HG03520 (cell line): Measurements from ENCODE around the gene PMEPA1.

Source experiments
- ATAC-seq: cut with Tn5 transposase; IDR thresholded peaks from one replicate; pipeline ENCODE4 v1.9.1; 2021; ENCODE audit warnings: mild to moderate bottlenecking, moderate library complexity; ENCODE audit not compliant: unreplicated experiment

The PMEPA1 gene

GRCh38 chr20:57696401-57696961, 13.3 kb downstream of the PMEPA1 start:
- ATAC-seq: no peak

GRCh38 chr20:57695940-57696339, 13.9 kb downstream of the PMEPA1 start:
- no peak for ATAC-seq

- ATAC-seq: no peak
Observed at GRCh38 chr20:57695012-57695411, 14.8 kb downstream of the PMEPA1 start.

GRCh38 chr20:57694481-57694880, 15.3 kb downstream of the PMEPA1 start:
- ATAC-seq: no peak

- ATAC-seq: no peak
Observed at GRCh38 chr20:57693670-57694329, 16.0 kb downstream of the PMEPA1 start.

GRCh38 chr20:57693002-57693582, 16.7 kb downstream of the PMEPA1 start:
- no peak for ATAC-seq

GRCh38 chr20:57692393-57692792, 17.4 kb downstream of the PMEPA1 start:
- no peak for ATAC-seq

- ATAC-seq: no peak
Observed at GRCh38 chr20:57691699-57692098, 18.1 kb downstream of the PMEPA1 start.

- no peak for ATAC-seq
Observed at GRCh38 chr20:57690525-57690924, 19.3 kb downstream of the PMEPA1 start.

GRCh38 chr20:57689745-57690481, 19.9 kb downstream of the PMEPA1 start:
- no peak for ATAC-seq

GRCh38 chr20:57688864-57689263, 21.0 kb downstream of the PMEPA1 start:
- ATAC-seq: no peak

- no peak for ATAC-seq
Observed at GRCh38 chr20:57688295-57688694, 21.5 kb downstream of the PMEPA1 start.

- no peak for ATAC-seq
Observed at GRCh38 chr20:57686931-57687652, 22.7 kb downstream of the PMEPA1 start.

- ATAC-seq: no peak
Observed at GRCh38 chr20:57685146-57685758, 24.6 kb downstream of the PMEPA1 start.

GRCh38 chr20:57684808-57685140, 25.0 kb downstream of the PMEPA1 start:
- ATAC-seq: no peak

- no peak for ATAC-seq
Observed at GRCh38 chr20:57683881-57684807, 25.7 kb downstream of the PMEPA1 start.

GRCh38 chr20:57683287-57683686, 26.5 kb downstream of the PMEPA1 start:
- ATAC-seq: no peak

GRCh38 chr20:57682184-57683101, 27.4 kb downstream of the PMEPA1 start:
- peak; percentile 27 for ATAC-seq
